Lower lobe of right lung (tissue), 2 donors: ENCODE results near the gene FN3K. TPM values are rescaled to one million over a fixed set of nuclear protein-coding genes. Genes with fewer than 3 reads are reported as not detected.
"Not testable (repeated sequence)": the region's sequence is repeated elsewhere in the genome, so short reads cannot be mapped to it uniquely, and the experiment has no call there.

Experiments
- ATAC-seq, 2 donors: fragments of 200-7000 bp; cut with Tn5 transposase; one replicate each; pipeline ENCODE4 v1.9.1; 2020 to 2022; ENCODE audit warnings: mild to moderate bottlenecking in 2 of 2, moderate library complexity in 2 of 2
- DNase-seq: peaks from one replicate; pipeline ENCODE4 v3.0.0-alpha.2; 2020
- H3K27ac ChIP-seq: fragments of 200-600 bp; one replicate; pipeline ENCODE4 v1.8.0; 2022
- H3K27me3 ChIP-seq: fragments of 200-600 bp; one replicate; pipeline ENCODE4 v1.8.0; 2022; ENCODE audit warnings: low read depth
- H3K36me3 ChIP-seq: fragments of 200-600 bp; one replicate; pipeline ENCODE4 v1.8.0; 2022; ENCODE audit warnings: mild to moderate bottlenecking
- H3K4me1 ChIP-seq: fragments of 200-600 bp; one replicate; pipeline ENCODE4 v1.8.0; 2022
- H3K4me3 ChIP-seq: fragments of 200-600 bp; one replicate; pipeline ENCODE4 v1.8.0; 2022; ENCODE audit warnings: mild to moderate bottlenecking
- H3K9me3 ChIP-seq: fragments of 200-600 bp; one replicate; pipeline ENCODE4 v1.8.0; 2022
- intact Hi-C: fragments of 100-400 bp; cut with DNase I; formaldehyde crosslinking; loops from one replicate; pipeline ENCODE4 v1.11.0; 2022
- total RNA-seq: library from RNA; stranded (reverse); fragmentation: NEBNext Ultra II Directional; extraction: Animal tissue kit (Norgen Biotek cat#: 25700); gene quantifications from one replicate; pipeline ENCODE4 v1.2.1, GENCODE V29; 2021
- TF ChIP-seq, protein P1 (sequence below): fragments of 200-600 bp; IDR thresholded peaks from one replicate; pipeline ENCODE4 v1.8.0; 2022; ENCODE audit warnings: antibody characterized with exemption, mild to moderate bottlenecking
- donor health status: DM: no; HTN: yes; CAD: no; lungs with severe emphysema.

Gene FN3K
- total RNA-seq, 1 donor from 2014 or later: 27.9 TPM

DNA sequence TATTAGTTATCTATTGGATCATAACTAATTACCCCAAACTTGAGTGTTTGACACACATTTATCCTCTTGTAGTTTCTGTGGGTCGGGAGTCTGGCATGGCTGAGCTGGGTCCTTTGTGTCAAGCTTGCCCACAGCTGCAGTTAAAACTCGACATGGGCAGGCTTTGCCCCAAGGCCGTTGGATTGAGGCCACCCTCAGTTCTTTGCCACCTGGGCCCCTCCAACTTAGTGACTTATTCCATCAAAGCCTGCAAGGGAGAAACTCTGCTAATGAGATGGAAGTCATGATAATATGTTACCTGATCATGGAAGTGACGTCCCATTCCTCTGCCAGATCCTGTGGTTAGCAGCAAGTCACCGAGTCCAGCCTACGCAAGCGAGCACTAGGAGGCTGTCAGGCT lies 33.6 kb downstream of the FN3K start:
- DNase-seq (peak; percentile 13), ATAC-seq (no peak)
- Histone ChIP-seq H3K4me1 (no peaks in the 10 kb centered on the region), H3K36me3 (peaks cover 66% of the 10 kb centered on the region), H3K4me3 (no peak overlapping the region), H3K27me3 (no peaks in the 10 kb centered on the region), H3K9me3 (no peaks in the 10 kb centered on the region), H3K27ac (no peak overlapping the region)
- TF ChIP-seq, protein P1, sequence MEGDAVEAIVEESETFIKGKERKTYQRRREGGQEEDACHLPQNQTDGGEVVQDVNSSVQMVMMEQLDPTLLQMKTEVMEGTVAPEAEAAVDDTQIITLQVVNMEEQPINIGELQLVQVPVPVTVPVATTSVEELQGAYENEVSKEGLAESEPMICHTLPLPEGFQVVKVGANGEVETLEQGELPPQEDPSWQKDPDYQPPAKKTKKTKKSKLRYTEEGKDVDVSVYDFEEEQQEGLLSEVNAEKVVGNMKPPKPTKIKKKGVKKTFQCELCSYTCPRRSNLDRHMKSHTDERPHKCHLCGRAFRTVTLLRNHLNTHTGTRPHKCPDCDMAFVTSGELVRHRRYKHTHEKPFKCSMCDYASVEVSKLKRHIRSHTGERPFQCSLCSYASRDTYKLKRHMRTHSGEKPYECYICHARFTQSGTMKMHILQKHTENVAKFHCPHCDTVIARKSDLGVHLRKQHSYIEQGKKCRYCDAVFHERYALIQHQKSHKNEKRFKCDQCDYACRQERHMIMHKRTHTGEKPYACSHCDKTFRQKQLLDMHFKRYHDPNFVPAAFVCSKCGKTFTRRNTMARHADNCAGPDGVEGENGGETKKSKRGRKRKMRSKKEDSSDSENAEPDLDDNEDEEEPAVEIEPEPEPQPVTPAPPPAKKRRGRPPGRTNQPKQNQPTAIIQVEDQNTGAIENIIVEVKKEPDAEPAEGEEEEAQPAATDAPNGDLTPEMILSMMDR: no peak
- intact Hi-C loops: no loop called here

DNA sequence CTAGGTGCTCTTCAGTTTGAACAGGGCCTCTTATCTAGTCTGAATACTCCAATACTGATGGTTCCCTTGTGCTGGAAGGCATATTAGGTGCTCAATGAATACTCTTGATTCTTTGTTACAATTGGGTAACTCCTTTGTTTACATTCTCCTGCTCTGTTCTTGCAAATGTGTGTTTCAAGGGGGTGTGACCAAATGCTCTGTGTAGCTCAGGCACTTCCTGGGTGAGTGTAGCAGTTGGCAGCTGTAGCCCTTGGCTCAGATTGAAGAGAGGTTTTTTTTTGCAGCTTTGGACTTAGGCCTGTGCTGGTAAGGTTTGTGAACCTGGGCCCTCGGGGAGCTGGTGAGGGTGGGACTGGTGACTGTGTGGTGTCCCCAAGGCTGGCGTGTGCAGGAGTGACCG lies 36.6 kb downstream of the FN3K start:
- intact Hi-C loops: no loop called here
- TF ChIP-seq, protein P1: no peak
- ATAC-seq (peak; percentile 65 to 73), DNase-seq (no peak)
- H3K36me3 ChIP-seq: peaks cover 50% of the 10 kb centered on the region
- H3K27ac ChIP-seq: no peak overlapping the region
- no peaks in the 10 kb centered on the region for H3K27me3 ChIP-seq
- peaks cover 9% of the 10 kb centered on the region for H3K4me1 ChIP-seq
- no peak overlapping the region for H3K4me3 ChIP-seq
- no peaks in the 10 kb centered on the region for H3K9me3 ChIP-seq

GRCh38 chr17:82774456-82774855 lies 39.0 kb downstream of the FN3K start:
- H3K4me1 ChIP-seq, ATAC-seq, H3K27me3 ChIP-seq, DNase-seq, H3K27ac ChIP-seq, H3K9me3 ChIP-seq, intact Hi-C loops: not testable (repeated sequence)
- H3K36me3 ChIP-seq: peaks cover 35% of the 10 kb centered on the region
- peak overlapping the region; percentile 28 for H3K4me3 ChIP-seq

DNA sequence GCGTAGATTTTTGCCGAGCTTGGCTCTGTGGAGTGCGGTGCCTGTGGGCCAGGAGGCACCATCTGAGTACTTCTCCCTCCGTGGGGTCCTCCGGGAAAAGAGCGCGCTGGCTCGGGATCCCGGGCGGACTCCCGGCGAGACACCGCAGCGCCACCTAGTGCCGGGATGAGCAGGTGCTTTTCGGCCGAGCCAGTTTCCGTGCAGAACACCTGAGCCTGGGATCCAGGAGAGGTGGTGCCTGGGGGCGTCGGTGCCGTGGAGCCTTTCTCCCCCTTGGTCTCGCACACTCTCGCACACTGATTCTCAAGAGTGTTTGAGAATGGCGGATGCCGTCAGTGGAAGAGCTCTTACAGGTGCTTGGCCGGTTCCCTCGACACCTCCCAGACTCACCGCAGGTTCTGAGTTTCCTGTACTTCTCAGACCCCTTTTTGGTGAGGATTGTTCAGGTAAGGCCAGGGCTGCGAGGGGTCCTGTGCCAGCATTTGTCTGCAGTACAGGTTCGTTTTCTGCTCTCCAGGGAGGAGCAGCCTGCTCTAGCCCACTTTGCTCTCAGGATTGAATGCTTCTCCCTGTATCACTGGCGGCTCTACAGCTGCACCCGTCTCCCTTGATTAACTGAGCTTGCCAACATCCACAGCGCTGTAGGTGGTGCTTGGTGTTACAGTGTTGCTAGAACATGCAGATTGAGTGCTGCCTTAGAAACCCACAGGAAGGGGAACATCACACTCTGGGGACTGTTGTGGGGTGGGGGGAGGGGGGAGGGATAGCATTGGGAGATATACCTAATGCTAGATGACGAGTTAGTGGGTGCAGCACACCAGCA lies 39.8 kb downstream of the FN3K start:
- peaks cover 27% of the 10 kb centered on the region for H3K36me3 ChIP-seq
- TF ChIP-seq, protein P1: peak; percentile 92
- DNase-seq: peak; percentile 79
- H3K4me3 ChIP-seq: peak overlapping the region; percentile 28
- H3K27ac ChIP-seq: no peak overlapping the region
- no peaks in the 10 kb centered on the region for H3K27me3 ChIP-seq
- H3K4me1 ChIP-seq: peaks cover 9% of the 10 kb centered on the region
- ATAC-seq: peak; percentile 78 to 79
- intact Hi-C loops: no loop called here
- no peaks in the 10 kb centered on the region for H3K9me3 ChIP-seq

- intact Hi-C loops: no loop called here
Measured at GRCh38 chr17:82776454-82776853, 41.0 kb downstream of the FN3K start.

More at GRCh38 chr17:82776454-82776853, 41.0 kb downstream of the FN3K start:
- no peak overlapping the region for H3K4me3 ChIP-seq
- DNase-seq (no peak), ATAC-seq (no peak)
- H3K9me3 ChIP-seq: no peaks in the 10 kb centered on the region
- no peak overlapping the region for H3K27ac ChIP-seq
- TF ChIP-seq, protein P1: no peak
- H3K27me3 ChIP-seq: no peaks in the 10 kb centered on the region
- H3K4me1 ChIP-seq: peaks cover 9% of the 10 kb centered on the region
- peaks cover 22% of the 10 kb centered on the region for H3K36me3 ChIP-seq
